GM21723 (cell line): ENCODE measurements around the gene MYO1B.

Experiments
- ATAC-seq: cut with Tn5 transposase; IDR thresholded peaks from one replicate; pipeline ENCODE4 v1.9.1; 2021; ENCODE audit warnings: mild to moderate bottlenecking, moderate library complexity; ENCODE audit not compliant: unreplicated experiment

MYO1B gene

DNA sequence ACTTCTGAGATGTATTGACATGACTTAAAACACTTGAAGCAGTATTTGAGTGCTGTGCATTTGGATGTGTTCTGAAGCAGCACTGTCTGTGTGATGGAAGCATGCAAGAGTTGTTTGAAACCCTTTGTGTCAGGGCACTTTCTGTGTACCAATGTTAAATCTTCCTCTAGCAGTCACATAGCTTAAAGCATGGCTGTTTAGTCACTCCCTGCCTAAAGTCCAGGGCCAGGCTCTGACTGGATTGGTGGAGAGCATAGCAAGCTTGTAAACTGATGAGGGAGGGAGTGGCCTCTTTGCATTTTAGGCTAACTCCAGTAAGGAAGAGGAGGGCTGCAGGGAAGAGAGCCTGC is 73.5 kb downstream of the MYO1B start:
- no peak for ATAC-seq

DNA sequence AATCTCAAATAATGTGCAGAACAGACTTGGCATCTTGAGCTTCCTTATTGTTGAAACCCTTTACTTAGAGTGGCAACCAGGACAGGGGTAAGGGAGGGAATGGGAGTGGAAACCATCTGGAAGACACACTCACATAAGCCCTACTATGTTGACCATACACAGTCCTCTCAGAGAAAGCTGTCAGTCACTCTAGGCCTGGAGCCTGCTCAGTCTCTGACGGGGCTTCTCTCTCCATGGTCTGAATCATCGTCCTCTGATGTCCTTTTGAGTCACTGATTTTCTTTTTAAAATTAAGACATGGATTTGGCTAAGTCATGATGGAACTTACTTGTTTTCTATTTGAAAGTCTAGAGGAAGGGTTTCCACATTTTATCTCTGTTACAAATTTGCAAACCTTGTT is 74.0 kb downstream of the MYO1B start:
- no peak for ATAC-seq

DNA sequence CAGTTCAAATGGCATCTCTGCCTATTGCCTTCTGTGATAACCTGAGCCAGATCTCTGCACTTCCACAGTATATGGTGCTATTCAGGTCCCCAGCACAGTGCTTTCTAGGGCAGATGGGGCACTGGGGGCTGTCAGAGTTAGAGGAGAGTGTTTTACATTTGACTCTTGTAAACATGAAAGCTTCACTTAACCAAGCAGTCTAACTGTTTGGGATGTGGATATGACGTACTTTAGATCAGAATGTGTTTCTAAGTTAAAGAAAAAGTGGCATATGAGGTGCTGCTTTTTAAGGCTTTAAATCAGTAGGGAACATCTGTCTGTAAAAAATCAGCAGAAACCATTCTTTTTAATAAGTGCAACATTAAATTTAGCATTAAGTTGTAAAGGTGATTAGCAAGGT is 75.7 kb downstream of the MYO1B start:
- no peak for ATAC-seq

DNA sequence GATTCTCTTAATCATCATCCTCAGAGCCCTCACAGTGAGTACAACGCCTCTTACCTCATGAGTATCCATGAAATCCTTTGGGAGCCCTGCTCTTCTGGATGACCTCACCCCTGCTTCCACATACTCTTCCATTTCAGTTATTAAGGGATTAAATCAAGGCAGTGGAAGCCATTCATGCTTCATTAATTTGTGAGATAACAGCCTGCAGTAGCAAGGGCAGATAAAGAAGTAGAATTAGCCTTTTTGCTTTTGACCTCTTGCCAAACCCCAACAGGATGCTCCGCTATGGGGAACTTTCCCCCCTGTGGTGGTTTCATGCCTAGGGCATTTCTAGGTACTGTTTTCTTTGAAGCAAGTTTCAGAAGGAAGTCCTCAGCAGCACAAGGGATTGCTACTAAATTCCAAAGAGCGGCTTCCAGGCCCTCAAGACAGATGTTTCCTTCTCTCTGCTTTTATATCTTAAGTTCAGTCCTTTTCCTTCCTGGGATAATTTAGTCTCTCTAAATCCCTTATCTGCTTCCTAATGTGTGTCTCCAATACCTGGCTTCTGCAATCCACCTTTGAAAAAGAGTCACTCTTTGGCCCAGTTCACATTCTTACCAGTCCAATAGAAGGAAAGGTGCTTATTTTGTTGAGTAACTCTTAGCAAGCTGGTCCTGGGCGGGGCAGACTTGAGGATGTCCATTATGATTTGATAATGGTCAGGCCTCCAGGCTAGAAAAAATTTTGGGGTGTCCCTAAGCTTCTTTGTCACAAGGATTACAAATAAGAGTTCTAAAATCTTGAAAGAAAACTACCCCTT is 76.9 kb downstream of the MYO1B start:
- peak; percentile 57 for ATAC-seq

DNA sequence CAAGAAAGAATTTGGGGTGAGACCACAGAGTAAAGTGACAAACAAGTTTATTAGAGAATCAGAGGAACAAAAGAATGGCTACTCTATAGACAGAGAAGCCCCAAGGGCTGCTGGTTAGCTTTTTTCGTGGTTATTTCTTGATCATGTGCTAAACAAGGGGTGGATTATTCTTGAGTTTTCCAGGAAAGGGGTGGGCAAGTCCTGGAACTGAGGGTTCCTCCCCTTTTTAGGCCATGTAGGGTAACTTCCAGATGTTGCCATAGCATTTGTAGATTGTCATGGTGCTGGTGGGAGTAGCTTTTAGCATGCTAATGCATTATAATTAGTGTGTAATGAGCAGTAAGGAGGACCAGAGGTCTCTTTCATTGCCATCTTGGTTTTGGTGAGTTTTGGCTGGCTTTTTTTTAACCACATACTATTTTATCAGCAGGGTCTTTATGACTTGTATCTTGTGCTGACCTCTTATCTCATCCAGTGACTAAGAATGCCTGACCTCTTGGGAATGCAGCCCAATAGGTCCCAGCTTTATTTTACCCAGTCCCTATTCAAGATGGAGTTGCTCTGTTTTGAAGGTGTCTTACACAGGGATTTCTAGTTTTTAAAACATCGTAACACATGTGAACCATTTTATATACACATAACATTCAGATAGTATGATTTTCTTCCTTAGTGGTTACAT is 77.8 kb downstream of the MYO1B start:
- no peak for ATAC-seq

DNA sequence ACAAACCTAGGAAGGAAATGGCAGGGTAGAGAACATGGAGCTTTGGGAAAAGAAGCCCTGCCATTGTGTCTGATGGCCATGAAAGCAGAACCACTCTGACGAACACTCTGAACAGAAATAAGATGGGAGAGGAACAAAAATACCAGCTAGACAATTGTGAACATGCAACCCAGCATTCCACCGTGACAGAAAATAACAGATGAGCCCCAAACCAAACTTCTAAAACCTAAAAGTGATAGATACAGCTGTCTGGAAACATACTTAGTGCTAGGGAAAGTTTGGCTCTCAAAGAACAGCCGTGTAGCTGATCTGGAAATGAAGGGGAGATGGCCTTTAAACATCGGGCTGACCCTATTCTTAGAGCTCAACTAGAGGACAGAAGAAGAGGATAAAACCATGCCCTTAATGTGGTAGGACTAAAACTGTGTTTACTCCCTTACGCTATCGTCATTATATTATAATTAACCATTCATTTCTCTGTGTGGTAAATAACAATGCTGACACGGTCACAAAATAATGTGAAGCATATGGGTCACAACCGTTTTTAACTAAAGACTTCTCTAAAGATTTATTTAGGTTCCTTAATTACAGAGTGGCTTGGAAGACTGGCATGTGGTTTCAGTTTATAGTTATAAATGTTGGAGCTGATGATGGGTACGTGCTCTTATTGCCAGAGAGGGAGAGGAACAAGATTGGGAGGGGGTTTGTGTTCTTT is 80.6 kb downstream of the MYO1B start:
- ATAC-seq = no peak

DNA sequence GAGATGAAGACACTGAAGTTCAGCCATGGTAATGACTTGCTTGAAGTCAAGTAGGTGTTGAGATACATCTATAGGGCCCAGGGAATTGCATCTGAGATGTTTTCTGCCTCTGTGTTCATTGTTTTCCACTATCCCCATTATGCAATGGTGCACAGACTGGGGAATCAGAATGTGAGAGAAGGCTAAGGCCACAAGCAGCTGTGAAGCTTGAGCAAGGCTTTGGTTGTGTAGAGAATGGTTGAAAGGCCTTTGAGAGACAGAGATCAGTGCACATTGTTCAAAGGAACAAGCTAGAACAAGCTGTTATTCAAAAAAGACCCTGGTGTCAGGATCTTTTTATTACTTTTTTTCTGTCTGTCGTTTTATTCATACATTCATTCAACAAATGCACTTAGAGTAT is 82.3 kb downstream of the MYO1B start:
- ATAC-seq = no peak

DNA sequence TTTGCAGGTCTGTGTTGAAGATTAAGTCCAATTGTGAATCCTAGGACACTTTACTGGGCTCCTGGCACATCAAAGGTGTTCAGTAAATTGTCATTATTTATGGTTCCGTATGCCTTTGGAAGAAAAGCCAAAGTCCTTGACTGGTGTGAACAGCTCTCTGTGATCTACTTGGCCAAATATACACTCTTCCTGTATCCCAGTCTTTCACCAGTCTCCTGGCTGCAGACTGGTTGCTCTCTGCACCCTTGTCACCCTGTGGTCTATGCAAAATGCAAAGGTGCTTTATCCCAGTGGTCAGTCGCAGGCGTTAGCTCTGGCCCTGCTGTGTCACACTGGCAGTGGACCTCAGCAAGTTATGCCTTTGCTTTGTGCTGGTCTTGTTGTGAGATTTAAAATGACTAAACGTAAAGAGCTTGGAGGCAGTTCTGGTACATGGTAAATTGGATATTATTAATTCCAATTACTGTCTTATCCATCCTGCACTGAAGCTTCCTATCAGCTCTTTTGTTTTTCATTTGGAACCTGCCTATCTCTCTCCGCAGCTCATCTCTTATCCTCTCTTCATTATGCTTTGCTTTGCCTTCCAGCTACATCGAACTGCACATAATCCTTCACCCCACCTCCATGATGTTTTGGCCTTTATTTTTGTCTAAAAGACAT is 83.1 kb downstream of the MYO1B start:
- ATAC-seq = no peak

DNA sequence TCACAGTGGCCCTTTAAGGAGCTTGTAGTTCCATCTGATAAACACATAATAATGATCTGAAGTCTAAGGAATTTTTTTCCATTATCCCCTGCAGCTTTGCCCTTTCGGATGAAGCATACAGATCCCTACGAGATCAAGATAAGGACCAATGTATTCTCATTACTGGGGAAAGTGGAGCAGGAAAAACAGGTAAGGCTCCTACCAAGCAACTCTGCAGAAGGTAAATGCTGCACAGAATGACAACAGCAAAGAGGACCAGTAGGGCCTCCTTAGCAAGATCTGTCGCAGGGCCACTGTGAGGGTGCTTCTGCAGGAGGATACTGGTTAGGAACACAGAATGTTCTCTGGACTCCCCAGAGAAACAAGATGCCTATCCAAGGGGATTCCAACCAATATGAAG is 84.6 kb downstream of the MYO1B start:
- no peak for ATAC-seq

DNA sequence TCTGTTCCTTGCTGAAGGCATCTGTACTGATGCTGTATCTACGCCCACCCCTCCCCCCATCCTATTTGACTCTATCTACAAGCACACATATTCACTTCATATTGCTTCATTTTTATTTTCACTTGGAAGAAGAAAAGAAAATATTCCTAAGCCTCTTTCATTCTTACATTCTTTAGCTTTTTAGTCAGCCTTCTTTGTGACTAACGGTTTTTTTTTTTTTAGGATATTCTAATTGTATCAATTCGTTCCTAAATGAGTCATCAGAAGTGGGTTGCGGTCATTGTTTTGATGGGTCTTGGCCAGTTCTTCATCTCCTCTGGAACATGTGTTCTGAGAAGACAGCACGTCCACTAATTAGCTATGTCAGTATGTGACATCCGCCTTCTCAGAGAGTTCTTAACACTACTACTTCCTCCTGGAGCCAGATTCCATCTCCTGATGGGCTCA is 88.7 kb downstream of the MYO1B start:
- no peak for ATAC-seq

DNA sequence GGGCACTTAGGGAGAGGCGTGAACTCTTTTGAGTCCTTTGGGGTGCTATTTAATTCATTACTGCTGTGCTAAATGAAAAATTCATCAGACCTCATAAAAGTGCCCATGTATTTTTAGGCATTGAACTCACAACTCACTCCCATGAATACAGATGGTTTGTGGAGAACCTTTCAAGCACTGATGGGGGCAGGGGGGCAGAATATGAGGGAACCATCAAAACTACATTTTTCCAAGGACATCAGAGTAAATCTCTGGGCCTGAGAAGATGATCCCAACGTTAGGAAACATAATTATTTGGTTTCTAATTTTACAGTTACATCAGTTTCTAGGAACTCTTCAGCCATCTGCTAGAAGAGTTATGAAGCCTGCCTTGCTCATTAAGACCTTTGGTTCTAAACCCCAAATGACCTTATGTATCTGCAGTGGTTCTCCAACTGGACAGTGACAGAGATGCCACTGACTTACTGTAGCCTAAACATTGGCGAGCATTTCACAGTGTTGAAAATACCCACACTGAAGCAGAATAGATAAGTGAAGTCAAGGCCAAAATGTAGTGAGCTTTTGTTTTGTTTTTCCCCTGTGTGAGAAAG is 90.8 kb downstream of the MYO1B start:
- ATAC-seq = no peak

DNA sequence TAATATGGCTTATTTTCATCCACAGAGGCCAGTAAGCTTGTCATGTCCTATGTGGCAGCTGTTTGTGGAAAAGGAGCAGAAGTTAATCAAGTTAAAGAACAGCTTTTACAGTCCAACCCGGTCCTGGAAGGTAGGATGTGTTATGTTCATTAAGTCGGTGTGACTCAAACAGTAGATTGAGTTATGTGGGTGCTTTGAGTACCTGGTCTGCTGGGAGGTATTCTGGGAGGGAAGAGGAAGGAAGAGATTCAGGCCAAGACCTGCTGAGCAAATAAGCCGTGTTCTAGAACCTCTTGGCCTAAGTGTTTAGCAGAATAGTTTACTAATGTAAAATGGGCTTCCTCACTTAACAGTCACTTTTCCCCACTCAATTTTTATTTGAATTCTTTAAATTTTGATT is 96.2 kb downstream of the MYO1B start:
- no peak for ATAC-seq

DNA sequence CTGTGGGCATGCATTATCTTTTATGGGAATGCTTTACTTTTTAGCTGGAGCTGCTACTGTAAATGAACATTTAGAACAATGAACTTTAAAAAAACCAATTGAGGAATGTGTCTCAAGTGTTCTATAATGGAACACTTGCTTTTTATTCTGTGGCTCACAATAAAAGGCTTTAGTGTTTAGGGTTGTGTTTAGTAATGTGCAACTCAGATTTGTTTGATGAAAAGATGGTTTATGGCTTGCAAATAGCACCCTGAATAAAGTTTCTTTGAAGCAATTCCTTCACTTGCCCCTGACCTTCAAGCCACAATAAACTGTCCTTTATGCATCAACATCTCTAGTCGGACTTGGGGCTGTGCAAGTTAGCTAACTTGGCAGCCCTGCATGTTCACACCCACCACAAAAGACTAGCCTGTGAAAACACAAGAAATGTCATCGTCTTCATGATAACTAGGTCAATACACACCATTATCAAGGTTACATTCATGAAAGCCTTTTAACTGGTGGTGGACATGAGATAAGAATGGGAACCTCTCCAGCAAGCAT is 98.7 kb downstream of the MYO1B start:
- ATAC-seq = no peak

DNA sequence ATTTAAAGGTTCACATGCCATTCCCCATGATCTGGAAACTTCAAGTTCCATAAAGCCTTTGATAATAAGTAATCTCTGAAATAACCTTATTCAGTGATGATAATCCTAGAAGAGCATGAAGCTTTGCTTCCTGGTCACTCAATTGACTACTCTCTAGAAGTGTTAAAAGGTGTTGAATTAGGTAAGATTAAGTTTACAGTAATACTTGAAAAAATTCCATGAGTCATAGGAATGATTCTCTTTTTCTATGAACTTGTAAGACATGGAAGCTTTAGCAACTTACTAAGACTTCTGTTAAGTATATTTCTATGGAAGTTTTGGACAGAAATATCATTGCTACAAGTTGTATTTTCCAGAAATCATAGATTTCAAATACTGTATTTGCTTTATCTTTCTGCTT is 100.6 kb downstream of the MYO1B start:
- no peak for ATAC-seq

DNA sequence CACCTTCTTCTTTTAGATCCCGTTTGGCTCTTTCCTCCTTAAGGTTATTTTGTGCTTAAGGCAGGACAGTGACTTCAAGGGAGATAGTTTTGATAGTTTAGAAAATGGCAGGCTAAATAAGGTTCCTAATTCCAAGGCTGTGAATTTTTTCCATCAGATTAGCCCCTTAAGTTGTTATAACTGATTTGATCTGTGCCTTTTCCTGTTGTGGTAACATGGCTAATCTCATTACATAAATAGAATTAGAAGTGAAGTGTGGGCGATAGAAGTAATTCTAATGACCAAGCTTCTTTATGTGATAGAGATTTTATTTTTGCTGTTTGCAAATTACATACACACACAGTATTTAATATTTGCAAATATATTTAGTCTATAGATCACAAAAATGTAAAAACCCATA is 102.0 kb downstream of the MYO1B start:
- ATAC-seq = no peak

DNA sequence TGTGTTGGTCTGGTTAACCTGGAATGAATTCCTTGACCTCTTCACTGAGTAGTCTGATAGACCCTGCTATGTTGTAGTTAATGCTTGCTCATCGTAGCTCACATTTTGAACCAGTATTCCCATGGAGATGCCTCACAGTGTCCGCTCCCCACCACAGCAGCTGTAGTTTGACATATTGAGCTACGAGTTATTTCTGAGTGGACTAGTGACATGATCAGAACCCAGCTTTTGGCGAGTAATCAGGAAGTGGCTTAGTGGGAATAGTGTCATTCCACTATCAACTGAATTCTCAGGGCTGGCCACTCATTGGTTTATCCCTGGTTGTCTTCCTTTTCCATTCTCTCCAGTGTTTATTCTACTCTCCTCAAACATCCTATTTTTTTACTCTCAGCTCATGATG is 102.7 kb downstream of the MYO1B start:
- ATAC-seq = no peak

DNA sequence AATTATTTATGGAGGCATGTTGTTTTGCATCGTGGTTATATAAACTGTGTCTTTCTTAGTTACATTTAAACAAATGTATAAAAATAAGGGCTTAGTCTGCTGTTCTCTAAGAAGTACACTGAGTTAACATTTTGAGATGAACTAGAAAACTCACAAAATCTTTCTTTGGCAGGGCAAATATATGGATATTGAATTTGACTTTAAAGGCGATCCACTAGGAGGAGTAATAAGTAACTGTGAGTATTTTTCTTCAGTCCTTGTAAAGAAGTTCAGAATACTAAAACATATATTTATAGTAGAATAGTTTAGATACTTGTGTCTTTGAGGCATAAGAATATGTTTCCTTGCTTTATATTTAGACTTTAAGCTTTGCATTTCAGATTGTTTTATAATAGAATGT is 104.8 kb downstream of the MYO1B start:
- ATAC-seq = no peak

DNA sequence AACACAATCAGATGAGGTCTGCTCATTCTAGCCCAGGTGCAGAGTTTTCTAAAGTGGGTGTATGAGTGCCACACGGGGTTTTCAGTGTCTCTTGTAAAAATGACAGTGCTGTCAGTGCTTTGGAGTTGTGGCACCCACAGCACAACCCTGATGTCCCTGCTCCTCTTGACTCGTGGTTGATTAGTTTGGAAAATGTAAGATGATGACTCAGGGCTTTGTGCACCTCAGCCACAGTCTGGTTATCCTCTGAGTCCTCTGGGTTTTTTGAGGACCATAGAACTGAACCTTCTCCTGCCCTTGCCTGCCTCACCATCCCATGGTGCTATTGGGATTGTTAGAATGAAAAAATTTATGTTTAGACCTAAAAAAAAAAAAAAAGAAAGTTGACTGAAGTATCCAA is 105.6 kb downstream of the MYO1B start:
- no peak for ATAC-seq

DNA sequence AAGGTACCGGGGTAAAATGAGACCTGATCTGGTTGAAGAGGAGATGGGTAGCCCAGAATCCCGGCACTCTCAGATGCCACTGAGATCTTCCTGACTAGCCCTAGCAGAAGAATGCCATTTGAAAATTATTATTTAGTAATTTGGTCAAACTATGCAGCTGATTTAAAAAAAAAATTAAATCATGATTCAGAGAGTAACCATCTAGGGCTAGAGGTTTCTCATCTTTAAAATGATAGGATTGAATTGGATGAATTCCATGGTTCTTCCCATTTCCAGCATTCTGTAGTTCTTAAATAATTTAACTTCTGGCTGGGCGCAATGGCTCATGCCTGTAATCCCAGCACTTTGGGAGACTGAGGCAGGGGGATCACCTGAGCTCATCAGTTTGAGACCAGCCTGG is 106.1 kb downstream of the MYO1B start:
- no peak for ATAC-seq

DNA sequence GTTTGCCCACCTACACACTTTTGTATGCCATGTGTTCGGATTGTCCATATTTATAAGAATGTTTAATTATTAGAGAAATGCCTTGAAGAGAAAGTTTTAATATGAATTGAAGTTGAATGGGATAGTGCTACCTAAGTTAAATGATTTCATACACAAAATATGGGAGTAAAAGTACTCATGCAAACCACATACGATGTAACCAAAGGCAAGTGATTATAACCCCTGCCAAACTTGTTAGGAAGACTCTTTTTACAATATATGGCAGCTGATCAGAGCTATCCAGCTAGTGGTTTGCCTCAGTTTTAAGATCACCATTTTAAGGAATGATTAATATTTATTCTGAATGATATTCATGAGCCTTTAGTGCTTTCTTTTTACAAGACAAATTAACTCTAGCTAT is 106.7 kb downstream of the MYO1B start:
- ATAC-seq = no peak

DNA sequence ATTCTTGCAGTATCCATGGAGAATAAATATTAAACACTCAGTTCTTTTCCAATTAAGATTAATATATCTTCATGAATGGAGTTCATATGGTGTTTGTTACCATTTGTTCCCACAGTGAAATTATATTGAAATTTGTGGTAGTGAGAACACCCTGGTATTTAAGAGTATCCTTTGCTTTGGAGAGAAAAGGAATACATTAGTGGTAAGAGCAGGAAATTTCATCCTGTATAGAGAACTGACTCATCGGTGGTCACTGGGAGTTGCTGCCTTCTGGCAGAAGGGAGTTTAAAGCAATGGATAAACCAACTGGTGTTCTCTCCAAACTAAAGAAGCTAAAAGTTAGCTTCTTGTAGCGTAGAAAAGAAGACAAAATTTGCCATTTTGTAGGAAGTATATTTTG is 107.3 kb downstream of the MYO1B start:
- ATAC-seq = no peak
